Naive thymus-derived CD8-positive, alpha-beta T cell (primary cell): ENCODE data around the gene ZBTB16. TPM values are rescaled to one million over a fixed set of nuclear protein-coding genes. Genes with fewer than 3 reads are reported as not detected.

Source experiments
- ATAC-seq, 2 donors: fragments of 150-1000 bp; cut with Tn5 transposase in 1 of 2; sonication (Bioruptor Pico), chemical (Tn5 transposase) in 1 of 2; 1 replicate in 1 of 2; 2 replicates in 1 of 2; pipeline ENCODE4 v1.10.0; 2021; ENCODE audit warnings: mild to moderate bottlenecking in 2 of 2, moderate library complexity in 2 of 2
- POLR2A ChIA-PET: fragments of 350-600 bp; sonication (Branson Sonifier 250); formaldehyde crosslinking; loops from one replicate; lab custom pipeline; 2021; ENCODE audit warnings: antibody characterized with exemption; lab: Charles Lee
- DNase-seq, 10 donors: peaks; one replicate each; pipeline versions ENCODE4 v3.0.0 to v3.0.0-alpha.2; 2020 to 2022
- H3K27ac Mint-ChIP-seq, 10 donors: one replicate each; pipeline ENCODE4 v1.8.0; 2020 to 2022; ENCODE audit warnings: mild to moderate bottlenecking in 10 of 10, mixed read lengths in 10 of 10, moderate library complexity in 4 of 10, inconsistent platforms in 1 of 10
- H3K27me3 Mint-ChIP-seq, 5 donors: one replicate each; pipeline ENCODE4 v1.8.0; 2021 to 2022; ENCODE audit warnings: mixed read lengths in 5 of 5
- H3K36me3 Mint-ChIP-seq, 3 donors: one replicate each; pipeline ENCODE4 v1.8.0; 2020 to 2022; ENCODE audit warnings: mixed read lengths in 3 of 3, mild to moderate bottlenecking in 2 of 3, inconsistent platforms in 1 of 3
- H3K4me1 Mint-ChIP-seq, 4 donors: one replicate each; pipeline ENCODE4 v1.8.0; 2021 to 2022; ENCODE audit warnings: mixed read lengths in 4 of 4
- H3K4me3 Mint-ChIP-seq, 10 donors: one replicate each; pipeline ENCODE4 v1.8.0; 2020 to 2022; ENCODE audit warnings: mild to moderate bottlenecking in 10 of 10, mixed read lengths in 10 of 10, moderate library complexity in 6 of 10, inconsistent platforms in 1 of 10
- H3K9me3 Mint-ChIP-seq, 9 donors: one replicate each; pipeline ENCODE4 v1.8.0; 2020 to 2022; ENCODE audit warnings: mixed read lengths in 9 of 9, mild to moderate bottlenecking in 3 of 9, inconsistent platforms in 1 of 9, moderate library complexity in 1 of 9
- polyA plus RNA-seq, 3 donors: library from polyadenylated mRNA; unstranded; fragments of 300-500 nt; fragmentation: Illumina TruSeq; gene quantifications; one replicate each; pipeline ENCODE4 v1.2.3, GENCODE V29; 2021
- total RNA-seq, 8 experiments: library from RNA in 2 of 8; stranded (reverse) in 2 of 8; gene quantifications; one replicate each; pipeline ENCODE4 v1.2.3 and lab custom pipeline; 2021 to 2026

ZBTB16 gene
- total and polyA plus RNA-seq, 5 experiments from 2014 or later: 0.21 to 7.5 (median 2.5) TPM

GRCh38 chr11:114140826-114141225 lies 81.3 kb downstream of the ZBTB16 start:
- H3K4me3 Mint-ChIP-seq: no peak overlapping the region
- H3K27ac Mint-ChIP-seq: no peak overlapping the region
- POLR2A ChIA-PET: no interaction called here
- ATAC-seq: no peak
- H3K27me3 Mint-ChIP-seq: peaks cover 0 to 2% (median 0%) of the 10 kb centered on the region in 5 donors
- peaks cover 16 to 73% (median 36%) of the 10 kb centered on the region in 4 donors for H3K4me1 Mint-ChIP-seq
- H3K9me3 Mint-ChIP-seq: peaks cover 0 to 2% (median 0%) of the 10 kb centered on the region in 9 donors
- peaks cover 0 to 5% (median 0%) of the 10 kb centered on the region in 3 donors for H3K36me3 Mint-ChIP-seq
- DNase-seq: no peak

GRCh38 chr11:114141863-114142580 lies 82.5 kb downstream of the ZBTB16 start:
- Mint-ChIP-seq H3K9me3 (peaks cover 0 to 2% (median 0%) of the 10 kb centered on the region in 9 donors), H3K27ac (no peak overlapping the region), H3K4me1 (peaks cover 11 to 67% (median 24%) of the 10 kb centered on the region in 4 donors), H3K36me3 (peaks cover 0 to 5% (median 0%) of the 10 kb centered on the region in 3 donors), H3K27me3 (peaks cover 0 to 2% (median 0%) of the 10 kb centered on the region in 5 donors), H3K4me3 (no peak overlapping the region)
- POLR2A ChIA-PET: interaction anchor here (1.3 kb wide), 1 partner anchor 12 kb away, joined by 3 read pairs; no protein-coding TSS in a partner anchor
- ATAC-seq: no peak
- no peak for DNase-seq

- no peak overlapping the region for H3K4me3 Mint-ChIP-seq
- POLR2A ChIA-PET: interaction anchor here (1.3 kb wide), 1 partner anchor 13 kb away, joined by 3 read pairs; no protein-coding TSS in a partner anchor
Measured at GRCh38 chr11:114142707-114143106, 83.2 kb downstream of the ZBTB16 start.

GRCh38 chr11:114145166-114145775 lies 85.8 kb downstream of the ZBTB16 start:
- POLR2A ChIA-PET: interaction anchor here (1.3 to 1.8 kb wide), 3 partner anchors 12 to 15 kb away, joined by 5 to 7 read pairs (median 6); no protein-coding TSS in a partner anchor
- no peak for ATAC-seq
- no peak overlapping the region for H3K4me3 Mint-ChIP-seq
- no peaks in the 10 kb centered on the region for H3K27me3 Mint-ChIP-seq
- no peak for DNase-seq
- H3K4me1 Mint-ChIP-seq: peaks cover 13 to 70% (median 24%) of the 10 kb centered on the region in 4 donors
- no peak overlapping the region for H3K27ac Mint-ChIP-seq
- H3K36me3 Mint-ChIP-seq: peaks cover 0 to 5% (median 0%) of the 10 kb centered on the region in 3 donors
- H3K9me3 Mint-ChIP-seq: no peaks in the 10 kb centered on the region

More at GRCh38 chr11:114142707-114143106, 83.2 kb downstream of the ZBTB16 start:
- Mint-ChIP-seq H3K27me3 (peaks cover 0 to 2% (median 0%) of the 10 kb centered on the region in 5 donors), H3K9me3 (no peaks in the 10 kb centered on the region), H3K4me1 (peaks cover 10 to 67% (median 18%) of the 10 kb centered on the region in 4 donors), H3K36me3 (peaks cover 0 to 5% (median 0%) of the 10 kb centered on the region in 3 donors), H3K27ac (peak overlapping the region in 1 of 10 donors; percentile 8)
- DNase-seq (no peak), ATAC-seq (no peak)

- Mint-ChIP-seq H3K9me3 (no peaks in the 10 kb centered on the region), H3K27me3 (no peaks in the 10 kb centered on the region), H3K4me3 (no peak overlapping the region), H3K36me3 (no peaks in the 10 kb centered on the region), H3K4me1 (peaks cover 23 to 77% (median 29%) of the 10 kb centered on the region in 4 donors), H3K27ac (peak overlapping the region in 2 of 10 donors; percentile 4 to 45)
- ATAC-seq (no peak), DNase-seq (no peak)
- POLR2A ChIA-PET: interaction anchor here (1.2 kb wide), 1 partner anchor 9 kb away, joined by 3 read pairs; no protein-coding TSS in a partner anchor
Measured at GRCh38 chr11:114147375-114148012, 88.0 kb downstream of the ZBTB16 start.

GRCh38 chr11:114148013-114148382 lies 88.5 kb downstream of the ZBTB16 start:
- Mint-ChIP-seq H3K27me3 (no peaks in the 10 kb centered on the region), H3K4me1 (peaks cover 26 to 80% (median 34%) of the 10 kb centered on the region in 4 donors), H3K27ac (peak overlapping the region in 2 of 10 donors; percentile 45 to 70), H3K9me3 (no peaks in the 10 kb centered on the region), H3K36me3 (no peaks in the 10 kb centered on the region), H3K4me3 (no peak overlapping the region)
- POLR2A ChIA-PET: interaction anchor here (1.2 to 1.3 kb wide), 2 partner anchors 9 to 21 kb away, joined by 3 to 4 read pairs; no protein-coding TSS in a partner anchor
- ATAC-seq (no peak), DNase-seq (no peak)

GRCh38 chr11:114149689-114150407 lies 90.3 kb downstream of the ZBTB16 start:
- POLR2A ChIA-PET: interaction anchor here (0.6 to 0.8 kb wide), 2 partner anchors 10 to 17 kb away, joined by 3 to 4 read pairs; no protein-coding TSS in a partner anchor
- ATAC-seq: no peak
- Mint-ChIP-seq H3K36me3 (no peaks in the 10 kb centered on the region), H3K4me1 (peaks cover 26 to 72% (median 45%) of the 10 kb centered on the region in 4 donors), H3K9me3 (no peaks in the 10 kb centered on the region), H3K4me3 (no peak overlapping the region), H3K27ac (peak overlapping the region in 3 of 10 donors; percentile 12 to 71 (median 45)), H3K27me3 (no peaks in the 10 kb centered on the region)
- DNase-seq: no peak

- Mint-ChIP-seq H3K4me1 (peaks cover 30 to 75% (median 49%) of the 10 kb centered on the region in 4 donors), H3K9me3 (no peaks in the 10 kb centered on the region), H3K36me3 (no peaks in the 10 kb centered on the region), H3K27ac (peak overlapping the region in 1 of 10 donors; percentile 74), H3K27me3 (no peaks in the 10 kb centered on the region), H3K4me3 (no peak overlapping the region)
- DNase-seq (peak in 1 of 10 donors; percentile 10), ATAC-seq (no peak)
- POLR2A ChIA-PET: interaction anchor here (0.6 kb wide), 1 partner anchor 17 kb away, joined by 3 read pairs; no protein-coding TSS in a partner anchor
Measured at GRCh38 chr11:114150671-114151070, 91.2 kb downstream of the ZBTB16 start.

- no peaks in the 10 kb centered on the region for H3K36me3 Mint-ChIP-seq
- H3K4me1 Mint-ChIP-seq: peaks cover 31 to 81% (median 57%) of the 10 kb centered on the region in 4 donors
- H3K27me3 Mint-ChIP-seq: no peaks in the 10 kb centered on the region
- H3K9me3 Mint-ChIP-seq: no peaks in the 10 kb centered on the region
- H3K27ac Mint-ChIP-seq: peak overlapping the region in 1 of 10 donors; percentile 3
- ATAC-seq (no peak), DNase-seq (peak in 1 of 10 donors; percentile 36)
- no peak overlapping the region for H3K4me3 Mint-ChIP-seq
- POLR2A ChIA-PET: no interaction called here
Measured at GRCh38 chr11:114151631-114152030, 92.1 kb downstream of the ZBTB16 start.

GRCh38 chr11:114152162-114152561 lies 92.7 kb downstream of the ZBTB16 start:
- no peaks in the 10 kb centered on the region for H3K27me3 Mint-ChIP-seq
- ATAC-seq: no peak
- H3K36me3 Mint-ChIP-seq: no peaks in the 10 kb centered on the region
- no peak overlapping the region for H3K4me3 Mint-ChIP-seq
- H3K4me1 Mint-ChIP-seq: peaks cover 33 to 82% (median 63%) of the 10 kb centered on the region in 4 donors
- H3K27ac Mint-ChIP-seq: peak overlapping the region in 1 of 10 donors; percentile 3
- DNase-seq: no peak
- no peaks in the 10 kb centered on the region for H3K9me3 Mint-ChIP-seq
- POLR2A ChIA-PET: no interaction called here

- POLR2A ChIA-PET: no interaction called here
- Mint-ChIP-seq H3K27me3 (no peaks in the 10 kb centered on the region), H3K4me1 (peaks cover 38 to 82% (median 68%) of the 10 kb centered on the region in 4 donors), H3K27ac (peak overlapping the region in 1 of 10 donors; percentile 43), H3K9me3 (no peaks in the 10 kb centered on the region), H3K4me3 (no peak overlapping the region), H3K36me3 (no peaks in the 10 kb centered on the region)
- no peak for DNase-seq
- no peak for ATAC-seq
Measured at GRCh38 chr11:114152785-114153184, 93.3 kb downstream of the ZBTB16 start.

GRCh38 chr11:114153224-114153623 lies 93.7 kb downstream of the ZBTB16 start:
- Mint-ChIP-seq H3K4me1 (peaks cover 42 to 82% (median 69%) of the 10 kb centered on the region in 4 donors), H3K36me3 (no peaks in the 10 kb centered on the region), H3K9me3 (no peaks in the 10 kb centered on the region), H3K27ac (peak overlapping the region in 2 of 10 donors; percentile 28 to 46), H3K27me3 (no peaks in the 10 kb centered on the region), H3K4me3 (no peak overlapping the region)
- ATAC-seq: no peak
- POLR2A ChIA-PET: no interaction called here
- DNase-seq: no peak
